ENCODE data around the gene SEMA6B. TPM values are rescaled to one million over a fixed set of nuclear protein-coding genes. Genes with fewer than 3 reads are reported as not detected.

The SEMA6B gene
- total RNA-seq, 1 donor from 2014 or later = 33.0 TPM

GRCh38 chr19:4500841-4501591, 58.5 kb downstream of the SEMA6B start:
- FAIRE-seq (no peak), DNase-seq (ENCODE audit: low spot score in 2 of 2) (no peak)

GRCh38 chr19:4499855-4500254, 59.6 kb downstream of the SEMA6B start:
- DNase-seq (ENCODE audit: low spot score in 2 of 2) (no peak), FAIRE-seq (no peak)

- FAIRE-seq (no peak), DNase-seq (ENCODE audit: low spot score in 2 of 2) (no peak)
Observed at GRCh38 chr19:4499318-4499717, 60.2 kb downstream of the SEMA6B start.

- FAIRE-seq (no peak), DNase-seq (ENCODE audit: low spot score in 2 of 2) (no peak)
Observed at GRCh38 chr19:4498694-4499093, 60.8 kb downstream of the SEMA6B start.

GRCh38 chr19:4497770-4498389, 61.6 kb downstream of the SEMA6B start:
- DNase-seq (ENCODE audit: low spot score in 2 of 2) (no peak), FAIRE-seq (no peak)

GRCh38 chr19:4496304-4496703, 63.2 kb downstream of the SEMA6B start:
- DNase-seq (ENCODE audit: low spot score in 2 of 2) (no peak), FAIRE-seq (no peak)

- DNase-seq (ENCODE audit: low spot score in 2 of 2) (no peak), FAIRE-seq (no peak)
Observed at GRCh38 chr19:4495471-4495870, 64.0 kb downstream of the SEMA6B start.

- DNase-seq (ENCODE audit: low spot score in 2 of 2) (no peak), FAIRE-seq (no peak)
Observed at GRCh38 chr19:4494691-4495064, 64.8 kb downstream of the SEMA6B start.

GRCh38 chr19:4493929-4494690, 65.4 kb downstream of the SEMA6B start:
- FAIRE-seq (no peak), DNase-seq (ENCODE audit: low spot score in 2 of 2) (no peak)

- DNase-seq (ENCODE audit: low spot score in 2 of 2) (no peak), FAIRE-seq (no peak)
Observed at GRCh38 chr19:4493104-4493928, 66.2 kb downstream of the SEMA6B start.

Other genes with a start within 250 kb of the SEMA6B start
- 0.82 TPM for gene STAP2, start 220.9 kb downstream of the SEMA6B start, total RNA-seq
- 18.8 TPM for gene MPND, start 216.1 kb downstream of the SEMA6B start, total RNA-seq
- 17.5 TPM for gene SH3GL1, start 159.1 kb downstream of the SEMA6B start, total RNA-seq
- gene CHAF1A, start 157.0 kb downstream of the SEMA6B start, total RNA-seq = 11.8 TPM
- gene UBXN6, start 101.9 kb downstream of the SEMA6B start, total RNA-seq = 91.3 TPM
- gene HDGFL2, start 87.4 kb downstream of the SEMA6B start, total RNA-seq = 44.8 TPM
- under 0.01 TPM for gene PLIN4, start 41.2 kb downstream of the SEMA6B start, total RNA-seq
- gene PLIN5, start 24.5 kb downstream of the SEMA6B start, total RNA-seq = 0.82 TPM
- under 0.01 TPM for gene LRG1, start 19.6 kb downstream of the SEMA6B start, total RNA-seq
- gene TNFAIP8L1, start 79.8 kb upstream of the SEMA6B start, total RNA-seq = 4.5 TPM
- gene MYDGF, start 110.7 kb upstream of the SEMA6B start, total RNA-seq = 33.4 TPM
- 7.7 TPM for gene DPP9, start 164.2 kb upstream of the SEMA6B start, total RNA-seq
- gene FEM1A, start 232.1 kb upstream of the SEMA6B start, total RNA-seq = 22.8 TPM